ENCODE results near the gene SEMA7A.
A peak's percentile ranks its signal among the peaks of the same experiment; 100 is the strongest.
"Not testable (repeated sequence)": the region's sequence is repeated elsewhere in the genome, so short reads cannot be mapped to it uniquely, and the experiment has no call there.

Gene SEMA7A

GRCh38 chr15:74433592-74434262 lies at the start of gene SEMA7A:
SEMA7A (minus strand) TSS chr15:74433958; CDS start chr15:74433918, 40 bp downstream.
- peak; percentile 14 for DNase-seq

GRCh38 chr15:74482661-74483060 lies 48.9 kb upstream of the SEMA7A start:
- no peak for DNase-seq

GRCh38 chr15:74480364-74480763 lies 46.6 kb upstream of the SEMA7A start:
- DNase-seq = not testable (repeated sequence)

GRCh38 chr15:74471621-74472020 lies 37.9 kb upstream of the SEMA7A start:
- not testable (repeated sequence) for DNase-seq

- no peak for DNase-seq
Observed at GRCh38 chr15:74470631-74471395, 37.1 kb upstream of the SEMA7A start.

- DNase-seq = no peak
Observed at GRCh38 chr15:74468341-74469032, 34.7 kb upstream of the SEMA7A start.

- no peak for DNase-seq
Observed at GRCh38 chr15:74466570-74466969, 32.8 kb upstream of the SEMA7A start.

- DNase-seq = no peak
Observed at GRCh38 chr15:74464897-74465296, 31.1 kb upstream of the SEMA7A start.

GRCh38 chr15:74464216-74464615 lies 30.5 kb upstream of the SEMA7A start:
- DNase-seq = no peak

- DNase-seq = no peak
Observed at GRCh38 chr15:74463634-74464033, 29.9 kb upstream of the SEMA7A start.

GRCh38 chr15:74461847-74462511 lies 28.2 kb upstream of the SEMA7A start:
- no peak for DNase-seq

GRCh38 chr15:74460871-74461846 lies 27.4 kb upstream of the SEMA7A start, which contains the start of gene UBL7:
UBL7 (minus strand) TSS chr15:74461160; CDS start chr15:74458867, 2,293 bp downstream.
- peak; percentile 81 for DNase-seq

- DNase-seq = no peak
Observed at GRCh38 chr15:74460298-74460697, 26.5 kb upstream of the SEMA7A start.

GRCh38 chr15:74459798-74460197 lies 26.0 kb upstream of the SEMA7A start:
- DNase-seq = not testable (repeated sequence)

- no peak for DNase-seq
Observed at GRCh38 chr15:74458473-74458872, 24.7 kb upstream of the SEMA7A start.

GRCh38 chr15:74457036-74457435 lies 23.3 kb upstream of the SEMA7A start:
- not testable (repeated sequence) for DNase-seq

- DNase-seq = no peak
Observed at GRCh38 chr15:74454764-74455500, 21.2 kb upstream of the SEMA7A start.

- no peak for DNase-seq
Observed at GRCh38 chr15:74453925-74454763, 20.4 kb upstream of the SEMA7A start.

GRCh38 chr15:74451861-74452835 lies 18.4 kb upstream of the SEMA7A start:
- no peak for DNase-seq
